HG03469 (cell line): ENCODE measurements around the gene TSNAXIP1.
"Not testable (repeated sequence)": the region's sequence is repeated elsewhere in the genome, so short reads cannot be mapped to it uniquely, and the experiment has no call there.

Experiments
- ATAC-seq: cut with Tn5 transposase; IDR thresholded peaks from one replicate; pipeline ENCODE4 v1.9.1; 2021; ENCODE audit warnings: mild to moderate bottlenecking, moderate library complexity, moderate number of reproducible peaks; ENCODE audit not compliant: unreplicated experiment

Gene TSNAXIP1

GRCh38 chr16:67833030-67833414 is 26.3 kb downstream of the TSNAXIP1 start:
- ATAC-seq, result no peak

- ATAC-seq, result peak; percentile 82
Observed at GRCh38 chr16:67833415-67834241, 26.9 kb downstream of the TSNAXIP1 start.

- ATAC-seq, result no peak
Observed at GRCh38 chr16:67834242-67834614, 27.5 kb downstream of the TSNAXIP1 start.

- not testable (repeated sequence) for ATAC-seq
Observed at GRCh38 chr16:67837190-67837589, 30.5 kb downstream of the TSNAXIP1 start.

- no peak for ATAC-seq
Observed at GRCh38 chr16:67837811-67838210, 31.1 kb downstream of the TSNAXIP1 start.

GRCh38 chr16:67841198-67841815 is 34.6 kb downstream of the TSNAXIP1 start:
- no peak for ATAC-seq

- peak; percentile 45 for ATAC-seq
Observed at GRCh38 chr16:67841816-67842508, 35.3 kb downstream of the TSNAXIP1 start, which contains the start of gene THAP11. TSS of gene THAP11 (plus strand) at chr16:67842320. CDS start at chr16:67842555, 235 bp downstream.

GRCh38 chr16:67842509-67843342 is 36.0 kb downstream of the TSNAXIP1 start:
- ATAC-seq, result no peak

- ATAC-seq, result no peak
Observed at GRCh38 chr16:67843343-67843765, 36.7 kb downstream of the TSNAXIP1 start.

- ATAC-seq, result no peak
Observed at GRCh38 chr16:67844497-67844896, 37.8 kb downstream of the TSNAXIP1 start.

- no peak for ATAC-seq
Observed at GRCh38 chr16:67845291-67846062, 38.8 kb downstream of the TSNAXIP1 start.

GRCh38 chr16:67846063-67846319 is 39.3 kb downstream of the TSNAXIP1 start:
- no peak for ATAC-seq

GRCh38 chr16:67846320-67847063 is 39.8 kb downstream of the TSNAXIP1 start, which contains the start of gene NUTF2:
TSS of gene NUTF2 (plus strand) at chr16:67846933. CDS start at chr16:67865131, 18,198 bp downstream.
- peak; percentile 33 for ATAC-seq

GRCh38 chr16:67847064-67847861 is 40.6 kb downstream of the TSNAXIP1 start, which contains the start of gene CENPT:
TSS of gene CENPT (minus strand) at chr16:67847693. CDS start at chr16:67833859, 13,834 bp downstream.
- ATAC-seq, result peak; percentile 22

GRCh38 chr16:67848118-67848517 is 41.4 kb downstream of the TSNAXIP1 start:
- ATAC-seq, result no peak

GRCh38 chr16:67853670-67854069 is 47.0 kb downstream of the TSNAXIP1 start:
- ATAC-seq, result no peak

- ATAC-seq, result no peak
Observed at GRCh38 chr16:67855789-67856188, 49.1 kb downstream of the TSNAXIP1 start.

GRCh38 chr16:67856927-67857546 is 50.3 kb downstream of the TSNAXIP1 start:
- no peak for ATAC-seq
